Activated T-cell treated with anti-CD3 and anti-CD28 coated beads, Interleukin-2, amount 50 U/mL, for 4 hours (primary cell): Measurements from ENCODE around the gene SFXN1. TPM values are rescaled to one million over a fixed set of nuclear protein-coding genes. Genes with fewer than 3 reads are reported as not detected.

Source experiments
- ATAC-seq, 2 donors: fragments of 200-7000 bp; cut with Tn5 transposase; one replicate each; pipeline ENCODE4 v1.10.0; 2021
- DNase-seq: peaks from one replicate; pipeline ENCODE4 v3.0.0-alpha.2; 2020
- H3K27me3 Mint-ChIP-seq: one replicate; pipeline ENCODE4 v1.8.0; 2021; ENCODE audit warnings: low read depth, mixed read lengths
- H3K36me3 Mint-ChIP-seq: one replicate; pipeline ENCODE4 v1.8.0; 2022; ENCODE audit warnings: mixed read lengths; ENCODE audit not compliant: insufficient read depth
- H3K4me1 Mint-ChIP-seq: one replicate; pipeline ENCODE4 v1.8.0; 2021; ENCODE audit warnings: low read depth, mixed read lengths
- H3K4me3 Mint-ChIP-seq: one replicate; pipeline ENCODE4 v1.8.0; 2021; ENCODE audit warnings: mild to moderate bottlenecking, moderate library complexity, mixed read lengths
- H3K9me3 Mint-ChIP-seq: one replicate; pipeline ENCODE4 v1.8.0; 2021; ENCODE audit warnings: mixed read lengths
- total RNA-seq, 3 donors: library from RNA; stranded (reverse); gene quantifications; one replicate each; pipeline ENCODE4 v1.2.1, GENCODE V29; 2021

The SFXN1 gene
- total RNA-seq, 3 donors from 2014 or later: 345 to 411 (median 373) TPM

DNA sequence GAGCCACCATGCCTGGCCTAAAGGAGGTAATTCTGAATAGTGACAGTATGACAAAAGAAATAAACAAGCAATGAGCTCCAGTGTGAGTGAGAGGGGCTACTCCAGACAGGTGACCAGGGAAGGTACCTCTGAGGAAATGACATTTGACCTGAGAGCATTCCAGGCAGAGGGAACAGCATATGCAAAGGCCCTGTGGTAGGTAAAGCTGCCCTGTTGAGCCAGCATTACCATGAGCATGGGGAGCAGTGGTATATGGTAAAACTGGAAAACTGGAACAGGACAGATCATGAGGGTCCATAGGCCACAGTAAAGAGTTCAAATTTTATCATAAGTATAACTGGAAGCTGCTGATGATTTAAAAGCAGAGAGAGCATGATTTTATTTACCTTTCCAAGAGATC lies 6.0 kb upstream of the SFXN1 start:
- no peak overlapping the region for H3K4me3 Mint-ChIP-seq
- no peaks in the 10 kb centered on the region for H3K9me3 Mint-ChIP-seq
- DNase-seq (no peak), ATAC-seq (no peak)
- peaks cover 13% of the 10 kb centered on the region for H3K4me1 Mint-ChIP-seq
- H3K27me3 Mint-ChIP-seq: peaks cover 8% of the 10 kb centered on the region
- no peaks in the 10 kb centered on the region for H3K36me3 Mint-ChIP-seq

DNA sequence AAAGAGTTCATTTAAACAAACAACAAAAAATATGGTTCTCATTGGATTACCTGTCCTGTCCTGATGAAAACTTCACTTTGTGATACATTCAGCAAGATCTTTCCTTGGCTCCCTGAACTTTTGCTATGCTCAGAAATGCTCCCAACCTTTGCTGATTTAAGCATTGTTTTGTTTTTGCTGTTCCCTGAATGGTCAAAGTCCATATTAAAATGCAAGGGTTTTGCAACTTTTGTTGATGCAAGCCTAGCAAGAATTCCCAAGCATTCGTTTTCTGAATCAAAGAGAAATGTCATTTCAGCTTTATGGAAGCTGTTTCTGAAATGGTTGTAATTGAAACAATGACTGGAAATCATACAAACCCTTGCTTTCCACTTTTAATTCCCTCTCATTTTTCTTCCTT lies 3.1 kb upstream of the SFXN1 start:
- H3K9me3 Mint-ChIP-seq: no peaks in the 10 kb centered on the region
- no peak overlapping the region for H3K4me3 Mint-ChIP-seq
- DNase-seq: no peak
- H3K27me3 Mint-ChIP-seq: peaks cover 8% of the 10 kb centered on the region
- ATAC-seq: no peak
- peaks cover 24% of the 10 kb centered on the region for H3K4me1 Mint-ChIP-seq
- peaks cover 11% of the 10 kb centered on the region for H3K36me3 Mint-ChIP-seq

DNA sequence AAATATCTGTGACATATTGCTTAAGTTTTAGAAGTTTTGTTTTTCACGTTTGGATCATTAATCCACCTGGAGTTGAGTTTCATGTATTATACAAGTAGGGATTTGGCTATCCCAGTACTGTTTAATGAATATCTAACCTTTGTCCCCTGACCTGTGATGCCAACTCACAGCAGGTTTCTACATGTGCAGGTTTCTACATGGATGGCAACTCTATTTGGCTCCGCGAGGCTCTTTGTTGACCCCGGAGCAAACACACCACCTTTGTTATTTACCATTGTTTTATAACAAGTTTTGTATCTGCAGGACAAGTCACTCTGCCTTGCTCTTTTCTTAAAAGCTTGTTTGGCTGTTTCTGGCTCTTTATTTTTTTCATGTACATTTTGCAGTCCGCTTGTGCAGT lies 920 bp upstream of the SFXN1 start:
- no peaks in the 10 kb centered on the region for H3K9me3 Mint-ChIP-seq
- peaks cover 41% of the 10 kb centered on the region for H3K4me1 Mint-ChIP-seq
- peak overlapping the region; percentile 82 for H3K4me3 Mint-ChIP-seq
- H3K36me3 Mint-ChIP-seq: peaks cover 24% of the 10 kb centered on the region
- ATAC-seq (no peak), DNase-seq (no peak)
- peaks cover 8% of the 10 kb centered on the region for H3K27me3 Mint-ChIP-seq

DNA sequence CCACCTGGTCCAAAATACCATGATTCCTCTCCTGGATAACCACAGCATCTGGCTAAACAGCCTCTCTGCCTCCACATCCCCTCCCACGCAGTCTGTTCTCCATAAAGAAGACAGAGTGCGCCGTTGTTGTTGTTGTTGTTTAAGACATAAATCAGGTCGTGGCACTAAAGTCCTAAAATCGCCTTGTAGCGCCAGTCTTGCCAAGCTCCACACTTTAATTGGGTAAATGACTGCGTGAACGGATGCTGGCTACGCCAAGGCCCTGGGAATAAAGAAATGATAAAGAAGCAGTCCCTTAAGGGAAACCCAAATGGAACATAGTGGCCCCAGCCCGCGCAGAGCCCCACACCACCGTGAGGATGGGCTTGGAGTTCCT lies 364 bp upstream of the SFXN1 start:
- no peak for DNase-seq
- no peaks in the 10 kb centered on the region for H3K9me3 Mint-ChIP-seq
- peak overlapping the region; percentile 82 for H3K4me3 Mint-ChIP-seq
- peaks cover 28% of the 10 kb centered on the region for H3K36me3 Mint-ChIP-seq
- H3K27me3 Mint-ChIP-seq: peaks cover 8% of the 10 kb centered on the region
- no peak for ATAC-seq
- peaks cover 45% of the 10 kb centered on the region for H3K4me1 Mint-ChIP-seq

DNA sequence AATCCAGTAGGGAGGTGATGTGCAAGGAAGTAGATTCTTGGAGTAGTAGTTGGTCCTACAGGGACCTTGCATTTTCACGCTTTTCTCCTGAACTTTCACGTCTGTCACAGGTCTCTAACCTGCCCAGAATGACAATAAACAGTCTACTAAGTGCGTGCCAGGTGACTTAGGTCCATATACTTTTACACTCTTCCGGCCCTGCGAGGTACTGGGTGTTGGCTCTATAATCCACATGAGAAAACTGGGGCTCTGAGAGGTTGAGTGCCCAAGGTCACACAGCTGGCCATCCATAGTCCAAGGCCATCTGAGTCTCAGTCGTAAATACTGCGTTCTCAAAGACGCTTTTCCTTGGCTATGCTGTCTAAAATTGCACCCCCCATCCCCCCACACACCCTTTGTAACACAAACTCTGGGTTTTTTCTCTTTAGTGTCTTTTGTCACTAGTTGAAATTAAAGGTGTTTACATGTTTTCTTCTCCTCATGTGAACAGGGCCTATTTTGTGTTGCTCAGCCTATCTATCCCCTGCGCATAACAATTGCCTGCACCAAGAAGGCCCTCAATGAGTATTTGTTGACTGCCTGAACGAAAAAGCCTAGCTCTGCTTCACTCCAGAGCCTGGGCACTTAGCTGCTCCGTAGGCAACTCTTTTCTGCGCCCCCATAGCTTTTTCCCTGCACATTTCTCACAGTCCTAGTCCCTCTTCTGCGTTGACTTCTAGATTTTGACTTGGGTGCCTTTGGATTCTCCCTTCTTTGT lies 943 bp downstream of the SFXN1 start:
- Mint-ChIP-seq H3K4me1 (peaks cover 58% of the 10 kb centered on the region), H3K4me3 (peak overlapping the region; percentile 96), H3K9me3 (no peaks in the 10 kb centered on the region), H3K27me3 (peaks cover 5% of the 10 kb centered on the region), H3K36me3 (peaks cover 41% of the 10 kb centered on the region)
- ATAC-seq: peak in 1 of 2 donors; percentile 1
- DNase-seq: no peak

DNA sequence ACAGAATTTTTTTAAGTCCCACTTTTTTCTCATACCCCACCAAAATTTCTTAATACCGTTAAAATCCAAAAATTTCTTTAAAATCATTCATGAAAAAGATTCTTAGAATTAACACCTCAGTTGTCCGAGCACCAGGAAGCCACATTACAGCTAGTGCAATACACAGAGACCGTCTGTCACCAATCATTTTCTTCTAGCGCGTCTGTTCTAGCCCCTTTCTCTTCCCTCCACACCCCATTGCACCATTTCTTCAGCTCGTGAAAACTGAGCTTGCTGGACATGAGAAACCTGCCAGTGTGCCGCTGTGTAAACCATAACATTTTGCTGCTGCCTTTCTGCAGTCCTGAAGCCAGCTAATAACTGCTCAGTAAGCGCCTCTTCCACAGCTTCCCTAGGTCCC lies 5.0 kb downstream of the SFXN1 start:
- Mint-ChIP-seq H3K4me1 (peaks cover 78% of the 10 kb centered on the region), H3K4me3 (peak overlapping the region; percentile 34), H3K27me3 (no peaks in the 10 kb centered on the region), H3K9me3 (no peaks in the 10 kb centered on the region), H3K36me3 (peaks cover 72% of the 10 kb centered on the region)
- ATAC-seq: no peak
- DNase-seq: no peak

DNA sequence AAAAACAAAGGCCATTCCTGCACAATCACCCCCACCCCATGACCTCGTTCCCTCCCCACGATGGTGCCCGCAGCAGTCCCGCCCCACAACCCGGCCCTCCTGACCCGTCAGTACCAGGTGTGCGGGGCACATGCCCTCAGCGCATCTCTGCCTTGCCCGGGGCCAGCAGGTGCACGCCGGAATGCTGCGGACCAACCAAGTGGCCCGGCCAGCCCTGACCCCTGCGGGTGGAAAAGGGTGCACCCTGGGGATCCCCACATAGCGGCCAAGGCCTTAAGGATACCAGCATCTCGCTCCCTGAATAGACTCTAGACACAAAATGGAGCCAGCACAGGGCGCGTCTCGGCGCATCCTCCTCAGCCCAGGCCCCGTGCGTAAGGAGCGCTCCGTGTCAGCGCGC lies 6.0 kb downstream of the SFXN1 start:
- no peaks in the 10 kb centered on the region for H3K27me3 Mint-ChIP-seq
- H3K9me3 Mint-ChIP-seq: no peaks in the 10 kb centered on the region
- DNase-seq (no peak), ATAC-seq (no peak)
- H3K4me1 Mint-ChIP-seq: peaks cover 88% of the 10 kb centered on the region
- peaks cover 71% of the 10 kb centered on the region for H3K36me3 Mint-ChIP-seq
- H3K4me3 Mint-ChIP-seq: no peak overlapping the region

DNA sequence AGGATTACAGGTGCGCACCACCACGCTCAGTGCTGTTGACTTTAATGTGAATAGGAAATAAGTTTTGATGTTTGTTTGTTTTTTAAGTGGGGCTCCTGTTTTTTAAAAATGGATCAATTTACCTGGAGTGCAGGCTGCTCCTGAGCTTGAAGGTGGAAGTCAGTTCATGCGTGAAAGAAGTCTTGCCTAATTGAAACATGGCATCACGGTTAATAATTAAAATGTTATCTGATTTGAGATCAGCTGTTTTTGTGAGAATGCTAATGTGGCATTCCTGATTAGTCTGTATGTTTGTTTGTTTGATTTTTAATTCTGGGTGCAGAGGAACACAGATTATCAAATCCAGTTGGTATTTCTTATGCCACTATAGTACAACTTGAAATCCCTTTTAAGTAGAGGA lies 6.5 kb downstream of the SFXN1 start:
- no peak for DNase-seq
- Mint-ChIP-seq H3K4me3 (no peak overlapping the region), H3K27me3 (no peaks in the 10 kb centered on the region), H3K36me3 (peaks cover 69% of the 10 kb centered on the region), H3K9me3 (no peaks in the 10 kb centered on the region), H3K4me1 (peaks cover 90% of the 10 kb centered on the region)
- ATAC-seq: no peak

DNA sequence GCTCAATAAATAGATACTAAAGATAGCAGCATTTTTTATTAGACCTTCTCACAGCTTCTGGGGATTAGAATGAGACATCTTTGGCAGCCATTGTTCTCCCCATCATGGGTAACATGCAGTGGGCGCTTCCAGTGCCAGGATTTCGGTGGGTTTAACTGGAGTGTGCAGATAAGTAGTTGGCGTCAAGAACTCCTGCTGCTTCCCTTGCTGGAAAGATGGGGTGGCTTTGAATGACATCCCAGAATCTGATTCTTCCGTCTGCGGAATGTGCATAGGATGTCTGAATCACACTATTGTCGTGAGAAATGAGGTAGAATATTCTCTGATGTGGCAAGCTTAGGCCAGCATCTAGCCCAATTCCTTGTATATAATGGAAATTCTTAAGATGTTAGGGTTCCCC lies 7.3 kb downstream of the SFXN1 start:
- Mint-ChIP-seq H3K36me3 (peaks cover 65% of the 10 kb centered on the region), H3K4me3 (no peak overlapping the region), H3K9me3 (no peaks in the 10 kb centered on the region), H3K4me1 (peaks cover 90% of the 10 kb centered on the region), H3K27me3 (no peaks in the 10 kb centered on the region)
- no peak for DNase-seq
- no peak for ATAC-seq

DNA sequence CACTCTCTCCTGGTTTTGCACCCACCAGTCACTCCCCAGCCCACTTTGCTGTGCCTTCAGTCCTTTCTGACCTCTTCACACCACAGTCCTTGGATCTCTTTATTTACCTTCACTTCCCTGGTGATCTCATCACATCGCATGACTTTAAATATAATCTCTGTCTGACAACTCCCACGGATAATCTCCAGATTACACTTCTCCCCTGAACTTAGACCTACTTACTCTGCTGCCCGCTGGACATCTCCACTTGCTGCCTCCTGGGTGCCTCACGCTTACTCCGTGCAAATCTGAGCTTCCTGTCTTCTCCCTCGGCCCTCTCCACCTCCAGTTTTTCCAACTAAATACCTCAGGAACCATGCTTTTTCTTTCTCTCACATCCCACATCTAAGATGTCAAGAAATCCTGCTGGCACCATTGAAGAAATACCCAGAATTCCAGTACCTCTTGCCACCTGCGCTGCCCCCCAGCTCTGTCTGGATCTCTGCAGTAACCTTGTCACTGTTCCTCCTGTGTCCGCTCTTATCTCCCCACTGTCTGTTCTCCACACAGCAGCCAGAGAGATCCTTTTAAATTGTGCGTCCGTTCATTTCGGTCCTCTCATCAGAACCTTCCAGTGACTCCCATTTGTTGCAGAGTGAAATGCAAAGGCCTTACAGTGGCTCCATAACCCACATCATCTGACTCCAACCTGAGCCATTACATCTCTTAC lies 9.3 kb downstream of the SFXN1 start:
- H3K36me3 Mint-ChIP-seq: peaks cover 62% of the 10 kb centered on the region
- no peaks in the 10 kb centered on the region for H3K27me3 Mint-ChIP-seq
- H3K4me3 Mint-ChIP-seq: no peak overlapping the region
- peaks cover 70% of the 10 kb centered on the region for H3K4me1 Mint-ChIP-seq
- ATAC-seq (no peak), DNase-seq (no peak)
- no peaks in the 10 kb centered on the region for H3K9me3 Mint-ChIP-seq

DNA sequence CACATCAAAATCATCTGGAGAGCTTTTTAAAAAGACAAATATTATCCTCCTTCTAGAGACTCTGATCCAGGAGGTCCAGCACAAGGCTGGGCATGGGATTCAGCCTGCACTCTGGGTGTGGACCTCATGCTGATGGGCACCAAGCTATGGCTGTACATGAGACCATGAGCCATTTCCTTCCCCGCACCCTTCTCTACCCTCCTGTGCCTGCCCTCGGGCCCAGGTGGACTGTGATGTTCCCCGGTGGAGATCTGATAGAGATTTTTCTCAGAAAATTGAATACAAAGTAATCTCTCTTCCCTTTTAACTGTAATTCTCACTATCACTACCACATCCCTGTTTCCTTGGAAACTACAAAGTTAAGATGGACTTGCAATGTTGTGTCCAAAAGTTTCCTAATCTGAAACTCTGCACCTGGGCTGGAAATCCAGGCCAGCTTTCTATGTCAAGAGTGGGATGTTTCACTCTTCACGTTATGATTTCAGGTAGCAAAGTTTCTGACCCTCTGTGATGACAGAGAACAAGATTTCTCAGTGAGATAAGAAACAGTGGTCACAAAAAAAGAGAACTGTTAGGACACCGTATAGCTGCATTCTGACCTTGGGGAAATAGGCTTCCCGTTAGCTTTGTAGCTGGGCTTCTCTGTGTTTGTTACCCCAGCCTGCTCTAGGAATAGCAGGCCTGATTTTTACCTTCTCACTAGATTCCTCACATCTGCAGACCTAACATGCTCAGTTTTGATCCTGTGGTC lies 11.5 kb downstream of the SFXN1 start:
- Mint-ChIP-seq H3K4me3 (peak overlapping the region; percentile 0), H3K4me1 (peaks cover 64% of the 10 kb centered on the region), H3K9me3 (no peaks in the 10 kb centered on the region), H3K36me3 (peaks cover 55% of the 10 kb centered on the region), H3K27me3 (no peaks in the 10 kb centered on the region)
- no peak for ATAC-seq
- no peak for DNase-seq

DNA sequence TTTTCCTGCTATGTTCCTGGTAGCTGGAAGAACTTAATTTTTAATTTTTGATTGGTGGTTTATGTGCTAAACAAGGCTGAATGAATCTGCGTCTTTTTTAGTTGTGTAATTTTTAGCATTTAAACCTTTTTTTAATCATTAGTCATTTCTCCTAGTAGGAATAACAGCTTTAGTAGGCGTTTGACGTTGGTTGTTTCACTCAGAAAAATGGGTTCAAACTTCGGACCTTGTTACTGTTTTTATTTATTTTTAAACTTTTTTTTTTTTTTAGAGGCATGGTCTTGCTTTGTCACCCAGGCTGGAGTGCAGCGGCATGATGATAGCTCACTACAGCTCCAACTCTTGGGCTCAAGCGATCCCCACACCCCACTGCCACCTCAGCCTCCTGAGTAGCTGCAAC lies 12.9 kb downstream of the SFXN1 start:
- Mint-ChIP-seq H3K4me1 (peaks cover 54% of the 10 kb centered on the region), H3K36me3 (peaks cover 48% of the 10 kb centered on the region), H3K27me3 (no peaks in the 10 kb centered on the region), H3K9me3 (no peaks in the 10 kb centered on the region), H3K4me3 (no peak overlapping the region)
- DNase-seq (no peak), ATAC-seq (no peak)

DNA sequence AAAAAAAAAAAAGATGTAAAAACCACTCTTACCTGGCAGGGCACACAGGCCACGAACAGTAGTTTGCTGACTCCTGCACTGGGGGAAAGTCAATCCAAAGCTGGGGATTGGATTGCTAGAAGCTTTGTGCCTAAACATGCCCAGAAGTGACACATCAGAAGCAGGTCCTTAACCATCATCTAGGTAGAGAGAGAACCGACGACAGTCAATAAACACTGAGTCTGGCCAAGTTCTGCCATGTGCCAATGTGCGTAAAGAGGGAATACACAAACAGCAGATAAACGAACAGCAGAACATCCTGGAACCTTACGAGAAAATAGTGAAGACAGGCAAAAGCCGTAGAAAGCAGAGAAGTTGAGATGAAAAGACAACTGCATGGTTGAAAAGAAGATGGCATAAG lies 14.9 kb downstream of the SFXN1 start:
- H3K4me1 Mint-ChIP-seq: peaks cover 46% of the 10 kb centered on the region
- DNase-seq (no peak), ATAC-seq (no peak)
- H3K36me3 Mint-ChIP-seq: peaks cover 41% of the 10 kb centered on the region
- no peak overlapping the region for H3K4me3 Mint-ChIP-seq
- H3K9me3 Mint-ChIP-seq: no peaks in the 10 kb centered on the region
- H3K27me3 Mint-ChIP-seq: no peaks in the 10 kb centered on the region

DNA sequence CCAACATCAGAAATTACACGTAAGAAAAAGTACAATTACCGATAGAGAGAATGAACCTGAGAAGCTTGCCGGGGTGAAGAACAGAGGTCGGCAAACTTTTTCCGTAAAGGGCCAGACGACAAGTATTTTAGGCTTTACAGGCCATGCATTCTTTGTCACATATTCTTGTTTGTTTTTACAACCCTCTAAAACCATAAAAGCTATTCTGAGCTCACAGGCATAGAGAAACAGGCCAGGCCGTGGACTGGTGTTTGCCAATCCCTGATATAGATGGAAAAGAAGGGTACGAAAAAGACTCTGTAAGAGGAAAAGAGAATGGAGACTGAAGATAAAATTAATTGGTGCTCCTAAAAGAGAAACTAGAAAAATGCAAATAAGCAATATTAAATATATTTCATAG lies 15.4 kb downstream of the SFXN1 start:
- no peaks in the 10 kb centered on the region for H3K9me3 Mint-ChIP-seq
- H3K36me3 Mint-ChIP-seq: peaks cover 38% of the 10 kb centered on the region
- H3K4me3 Mint-ChIP-seq: no peak overlapping the region
- H3K27me3 Mint-ChIP-seq: no peaks in the 10 kb centered on the region
- DNase-seq (no peak), ATAC-seq (no peak)
- peaks cover 42% of the 10 kb centered on the region for H3K4me1 Mint-ChIP-seq
